Lower leg skin (tissue), 4 donors: ENCODE results near the gene HDLBP. TPM values are rescaled to one million over a fixed set of nuclear protein-coding genes. Genes with fewer than 3 reads are reported as not detected.

ENCODE experiments used
- DNase-seq, 2 donors: peaks; one replicate each; pipeline ENCODE4 v3.0.0-alpha.2; 2019; ENCODE audit warnings: low spot score in 2 of 2
- H3K4me3 ChIP-seq: fragments of 200-600 bp; sonication (generic); 2 replicates; pipeline ENCODE4 v1.5.1; 2017; ENCODE audit warnings: mild to moderate bottlenecking, low read depth; ENCODE audit not compliant: poor library complexity, severe bottlenecking
- POLR2A ChIP-seq, 2 donors: fragments of 450-650 bp; IDR thresholded peaks; one replicate each; pipeline ENCODE4 v1.6.1; 2016 to 2017; ENCODE audit warnings: antibody characterized with exemption in 2 of 2, mild to moderate bottlenecking in 1 of 2, moderate library complexity in 1 of 2
- WGBS, 2 donors: methylation state at CpG; one replicate each; pipeline ENCODE4 v1.1.5; 2018; 5-methylcytosine and 5-hydroxymethylcytosine counted together
- intact Hi-C: fragments of 100-400 bp; cut with DNase I; formaldehyde crosslinking; loops from one replicate; pipeline ENCODE4 v1.15.0; 2023; ENCODE audit warnings: low total_unique reads
- total RNA-seq, 4 donors: library from RNA; depleted of rRNA; stranded (reverse); fragments of >200 nt; gene quantifications; one replicate each; pipeline ENCODE4 v1.1.0, GENCODE V29; 2016
- TF ChIP-seq, protein P1 (sequence below), 3 donors: fragments of 450-650 bp; IDR thresholded peaks; one replicate each; pipeline ENCODE4 v1.5.1; 2016; ENCODE audit warnings: antibody characterized with exemption in 3 of 3, mild to moderate bottlenecking in 3 of 3, moderate library complexity in 2 of 3

Gene HDLBP
- total RNA-seq, 4 donors from 2014 or later, result 241 to 393 (median 294) TPM

DNA sequence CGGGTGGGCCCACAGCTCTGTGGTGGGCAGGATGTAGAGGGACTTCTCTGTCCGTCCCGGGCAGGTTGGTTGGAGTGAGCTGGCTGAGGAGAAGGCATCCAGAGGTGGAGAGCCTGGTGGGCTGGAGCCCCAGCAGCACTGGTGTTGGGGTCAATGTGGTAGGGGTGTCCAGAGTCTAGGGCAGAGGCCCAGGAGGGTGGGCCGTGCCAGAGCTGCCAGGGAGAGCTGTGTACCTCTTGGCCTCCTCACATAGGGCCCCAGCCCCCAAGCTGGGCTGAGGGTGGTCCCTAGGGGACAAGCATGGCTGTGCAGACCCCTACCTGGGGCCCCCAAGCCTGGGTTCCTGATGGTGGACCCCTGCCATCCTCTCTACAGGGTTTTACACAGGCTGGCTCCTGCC is 111.0 kb downstream of the HDLBP start:
- DNase-seq, result no peak
- intact Hi-C loops, result no loop called here
- no peak overlapping the region for H3K4me3 ChIP-seq
- no peak for TF ChIP-seq POLR2A (IDR thresholded peaks at IDR 0.05)
- TF ChIP-seq, protein P1, sequence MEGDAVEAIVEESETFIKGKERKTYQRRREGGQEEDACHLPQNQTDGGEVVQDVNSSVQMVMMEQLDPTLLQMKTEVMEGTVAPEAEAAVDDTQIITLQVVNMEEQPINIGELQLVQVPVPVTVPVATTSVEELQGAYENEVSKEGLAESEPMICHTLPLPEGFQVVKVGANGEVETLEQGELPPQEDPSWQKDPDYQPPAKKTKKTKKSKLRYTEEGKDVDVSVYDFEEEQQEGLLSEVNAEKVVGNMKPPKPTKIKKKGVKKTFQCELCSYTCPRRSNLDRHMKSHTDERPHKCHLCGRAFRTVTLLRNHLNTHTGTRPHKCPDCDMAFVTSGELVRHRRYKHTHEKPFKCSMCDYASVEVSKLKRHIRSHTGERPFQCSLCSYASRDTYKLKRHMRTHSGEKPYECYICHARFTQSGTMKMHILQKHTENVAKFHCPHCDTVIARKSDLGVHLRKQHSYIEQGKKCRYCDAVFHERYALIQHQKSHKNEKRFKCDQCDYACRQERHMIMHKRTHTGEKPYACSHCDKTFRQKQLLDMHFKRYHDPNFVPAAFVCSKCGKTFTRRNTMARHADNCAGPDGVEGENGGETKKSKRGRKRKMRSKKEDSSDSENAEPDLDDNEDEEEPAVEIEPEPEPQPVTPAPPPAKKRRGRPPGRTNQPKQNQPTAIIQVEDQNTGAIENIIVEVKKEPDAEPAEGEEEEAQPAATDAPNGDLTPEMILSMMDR (IDR thresholded peaks at IDR 0.05), result no peak
- whole genome bisulfite sequencing, 2 donors, result 67% methylated on average over 4 of the region's 4 CpGs

DNA sequence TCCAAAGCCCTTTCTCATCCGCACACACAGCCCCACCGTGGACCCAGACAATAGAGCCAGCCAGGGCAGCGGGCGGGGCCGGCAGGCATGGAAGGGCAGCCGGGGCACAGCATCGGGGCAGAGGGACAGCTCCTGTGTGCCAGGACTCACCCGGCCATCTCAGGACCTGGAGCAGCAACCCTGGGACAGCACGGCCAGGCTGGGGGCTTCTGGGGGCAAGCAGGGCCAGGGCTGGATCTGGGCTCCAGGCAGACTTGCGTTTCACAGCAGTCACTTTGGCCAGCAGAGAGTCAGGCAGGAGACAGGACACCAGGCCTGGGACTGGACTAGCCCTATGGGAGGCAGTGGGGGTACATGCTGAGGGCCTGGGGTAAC is 111.5 kb downstream of the HDLBP start:
- 79 to 80% methylated on average over 10 of the region's 10 CpGs for WGBS, 2 donors
- TF ChIP-seq POLR2A (IDR thresholded peaks at IDR 0.05), result no peak
- TF ChIP-seq, protein P1 (IDR thresholded peaks at IDR 0.05), result no peak
- no peak overlapping the region for H3K4me3 ChIP-seq
- no peak for DNase-seq
- intact Hi-C loops, result no loop called here

DNA sequence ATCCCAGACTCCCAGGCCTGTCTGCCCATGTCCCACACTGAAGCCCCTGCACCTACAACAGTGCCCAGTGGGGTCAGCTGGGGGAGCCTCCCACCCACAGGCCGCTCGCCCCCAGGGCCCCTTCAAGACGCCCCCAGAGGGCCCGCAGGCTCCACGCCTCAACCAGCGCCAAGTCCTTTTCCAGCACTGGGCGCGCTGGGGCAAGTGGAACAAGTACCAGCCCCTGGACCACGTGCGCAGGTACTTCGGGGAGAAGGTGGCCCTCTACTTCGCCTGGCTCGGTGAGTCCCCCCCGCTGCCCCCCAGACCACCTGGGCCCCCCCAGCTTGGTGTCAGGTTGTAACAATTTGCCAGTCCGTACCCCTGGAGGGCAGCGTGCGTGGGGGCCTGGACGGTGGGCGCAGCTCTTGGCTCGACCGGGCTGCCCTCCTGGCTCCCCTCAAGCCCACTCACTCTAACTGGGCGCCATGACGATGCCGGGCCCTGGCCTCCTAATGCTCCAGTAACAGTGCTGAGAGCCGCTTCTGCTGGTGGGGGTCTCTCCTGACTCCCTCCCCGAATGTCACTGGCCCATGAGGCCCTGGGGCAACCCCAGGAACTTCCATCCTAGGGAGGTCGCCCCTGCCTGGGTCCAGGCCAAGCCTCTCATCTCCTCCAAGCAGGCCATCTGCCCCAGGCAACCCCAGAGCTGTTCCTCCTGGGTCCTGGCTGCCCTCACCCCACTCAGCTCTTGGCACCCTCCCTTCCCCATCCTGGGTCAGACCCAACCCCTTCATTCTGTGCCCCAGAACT is 112.1 kb downstream of the HDLBP start:
- no peak for TF ChIP-seq POLR2A (IDR thresholded peaks at IDR 0.05)
- TF ChIP-seq, protein P1 (IDR thresholded peaks at IDR 0.05), result no peak
- 78 to 82% methylated on average over 22 to 27 of the region's 27 CpGs for WGBS, 2 donors
- no peak overlapping the region for H3K4me3 ChIP-seq
- no peak for DNase-seq
- intact Hi-C loops, result no loop called here

DNA sequence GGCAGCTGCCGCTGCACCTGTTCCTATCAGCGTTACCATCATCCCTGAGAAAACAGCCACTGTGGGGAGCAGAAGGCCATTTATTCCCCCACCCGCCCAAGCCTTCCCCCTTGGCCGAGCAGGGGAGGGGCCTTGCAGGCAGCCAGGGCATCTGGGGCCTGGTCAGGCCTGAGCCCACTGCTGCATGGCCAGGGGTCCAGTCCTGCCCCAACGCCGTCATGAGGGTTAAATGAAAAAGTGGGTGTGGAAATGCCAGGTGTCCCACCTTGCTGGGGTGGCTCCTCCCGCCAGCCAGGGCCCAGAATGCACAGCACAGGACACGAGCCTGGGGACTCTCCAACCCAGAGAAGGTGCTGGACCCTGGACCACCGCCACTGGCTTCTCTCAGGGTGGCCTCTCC is 112.8 kb downstream of the HDLBP start:
- TF ChIP-seq, protein P1 (IDR thresholded peaks at IDR 0.05), result no peak
- TF ChIP-seq POLR2A (IDR thresholded peaks at IDR 0.05), result no peak
- no peak overlapping the region for H3K4me3 ChIP-seq
- WGBS, 2 donors, result 88 to 92% methylated on average over 9 of the region's 9 CpGs

DNA sequence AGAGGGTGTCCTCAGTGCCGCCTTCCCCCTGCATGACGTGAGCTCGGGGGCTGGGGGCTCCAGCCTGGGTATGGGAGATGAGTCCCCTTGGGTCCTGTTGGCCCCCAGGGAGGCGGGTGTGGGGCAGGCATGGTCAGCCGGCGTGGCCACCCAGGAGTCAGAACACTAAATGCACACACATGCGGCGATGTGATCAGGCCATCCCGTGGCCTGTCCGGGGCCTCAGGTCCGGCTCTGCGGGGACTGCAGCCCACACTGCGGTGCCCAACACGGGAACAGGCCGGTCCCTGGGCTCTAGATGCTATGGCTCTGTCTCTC is 113.2 kb downstream of the HDLBP start:
- intact Hi-C loops, result no loop called here
- TF ChIP-seq, protein P1 (IDR thresholded peaks at IDR 0.05), result no peak
- no peak for TF ChIP-seq POLR2A (IDR thresholded peaks at IDR 0.05)
- 93% methylated on average over 11 to 14 of the region's 15 CpGs for WGBS, 2 donors
- DNase-seq, result no peak
- H3K4me3 ChIP-seq, result no peak overlapping the region

More for the DNA sequence above, 112.8 kb downstream of the HDLBP start:
- no peak for DNase-seq
- intact Hi-C loops, result no loop called here
